Natural killer cell (primary cell): ENCODE measurements around the gene USF2. TPM values are rescaled to one million over a fixed set of nuclear protein-coding genes. Genes with fewer than 3 reads are reported as not detected.
A peak's percentile ranks its signal among the peaks of the same experiment; 100 is the strongest.

ENCODE experiments used
- ATAC-seq, 3 donors: fragments of 150-1000 bp in 2 of 3; fragments of 200-7000 bp in 1 of 3; cut with Tn5 transposase; 1 replicate in 1 of 3; 2 replicates in 2 of 3; pipeline ENCODE4 v1.10.0; 2021; ENCODE audit warnings: mild to moderate bottlenecking in 2 of 3, moderate library complexity in 2 of 3
- DNase-seq, 2 donors: peaks; one replicate each; pipeline versions ENCODE4 v3.0.0 to v3.0.0-alpha.2; 2013 to 2021; ENCODE audit warnings: mixed read lengths in 1 of 2
- H3K27ac ChIP-seq: one replicate; pipeline ENCODE4 v1.5.1; 2013; ENCODE audit warnings: mild to moderate bottlenecking, low read length
- H3K27me3 ChIP-seq: one replicate; pipeline ENCODE4 v1.6.1; 2013; ENCODE audit warnings: low read length; ENCODE audit not compliant: control insufficient read depth, insufficient read depth
- H3K36me3 ChIP-seq: one replicate; pipeline ENCODE4 v1.6.1; 2013; ENCODE audit warnings: low read length; ENCODE audit not compliant: control insufficient read depth, insufficient read depth
- H3K4me1 ChIP-seq: one replicate; pipeline ENCODE4 v1.6.1; 2013; ENCODE audit warnings: low read length; ENCODE audit not compliant: control insufficient read depth, insufficient read depth
- H3K4me3 ChIP-seq: one replicate; pipeline ENCODE4 v1.5.1; 2013; ENCODE audit warnings: low read length
- H3K9me3 ChIP-seq: one replicate; pipeline ENCODE4 v1.6.1; 2013; ENCODE audit warnings: low read length; ENCODE audit not compliant: control insufficient read depth, insufficient read depth
- H3K27ac Mint-ChIP-seq, 2 donors: one replicate each; pipeline ENCODE4 v1.8.0; 2022; ENCODE audit warnings: mild to moderate bottlenecking in 2 of 2, mixed read lengths in 2 of 2, moderate library complexity in 1 of 2
- H3K27me3 Mint-ChIP-seq, 2 donors: one replicate each; pipeline ENCODE4 v1.8.0; 2022; ENCODE audit warnings: low read depth in 2 of 2, mixed read lengths in 2 of 2
- H3K36me3 Mint-ChIP-seq: one replicate; pipeline ENCODE4 v1.8.0; 2022; ENCODE audit warnings: mixed read lengths
- H3K4me1 Mint-ChIP-seq, 2 donors: one replicate each; pipeline ENCODE4 v1.8.0; 2022; ENCODE audit warnings: mixed read lengths in 2 of 2
- H3K4me3 Mint-ChIP-seq: one replicate; pipeline ENCODE4 v1.8.0; 2022; ENCODE audit warnings: mild to moderate bottlenecking, moderate library complexity, mixed read lengths
- H3K9me3 Mint-ChIP-seq, 2 donors: one replicate each; pipeline ENCODE4 v1.8.0; 2022; ENCODE audit warnings: mixed read lengths in 2 of 2
- CTCF ChIP-seq: fragments of 200-600 bp; IDR thresholded peaks from one replicate; pipeline ENCODE4 v1.8.0; 2022; ENCODE audit warnings: antibody characterized with exemption
- WGBS: methylation state at CpG from one replicate; pipeline ENCODE4 v1.1.7; 2013; ENCODE audit warnings: missing lambda C conversion rate; ENCODE audit not compliant: insufficient coverage; 5-methylcytosine and 5-hydroxymethylcytosine counted together
- intact Hi-C: fragments of 100-400 bp; cut with micrococcal nuclease; formaldehyde crosslinking; loops from one replicate; pipeline ENCODE4 v1.14.2; 2022
- total RNA-seq, 4 donors: library from RNA; stranded (reverse); fragments of 120-200 nt in 1 of 4; gene quantifications; one replicate each; pipeline versions ENCODE4 v1.2.3 to v1.2.4, GENCODE V29; 2013 to 2022

USF2 gene
- total RNA-seq, 3 donors from 2014 or later (not counting 1 experiment from before 2014, with no cell fraction given) = 243 to 253 (median 250) TPM

- Mint-ChIP-seq H3K4me3 (no peak overlapping the region), H3K36me3 (no peaks in the 10 kb centered on the region), H3K27ac (no peak overlapping the region), H3K9me3 (no peaks in the 10 kb centered on the region), H3K27me3 (peaks cover 15 to 28% of the 10 kb centered on the region in 2 donors), H3K4me1 (no peaks in the 10 kb centered on the region)
- WGBS = 59% methylated on average over 4 of the region's 4 CpGs
- H3K4me1 ChIP-seq = peaks cover 12% of the 10 kb centered on the region
- DNase-seq = no peak
- peak overlapping the region; percentile 73 for H3K27ac ChIP-seq
- H3K36me3 ChIP-seq = no peaks in the 10 kb centered on the region
- intact Hi-C loops = no loop called here
- peak overlapping the region; percentile 56 for H3K4me3 ChIP-seq
- no peak for ATAC-seq
- H3K9me3 ChIP-seq = no peaks in the 10 kb centered on the region
- no peak for TF ChIP-seq CTCF
- no peaks in the 10 kb centered on the region for H3K27me3 ChIP-seq
Observed at GRCh38 chr19:35329323-35329722, 60.6 kb downstream of the USF2 start.

Other genes with a start within 250 kb of the USF2 start
- gene SCN1B, start 238.5 kb upstream of the USF2 start, total RNA-seq = 1 to 10 TPM in 2 of 3 donors, under 1 TPM in 1; 0.94 to 1.5 (median 1.1) TPM
- gene HPN, start 227.2 kb upstream of the USF2 start, total RNA-seq = not detected
- not detected for gene FXYD3, start 153.1 kb upstream of the USF2 start, total RNA-seq
- under 1 TPM in 2 of 3 donors, not detected in 1; 0.49 to 0.72 TPM for gene LGI4, start 133.9 kb upstream of the USF2 start, total RNA-seq
- gene FXYD1, start 130.1 kb upstream of the USF2 start, total RNA-seq = not detected
- 1 to 10 TPM; 4.0 to 5.4 (median 4.9) TPM for gene FXYD7, start 125.7 kb upstream of the USF2 start, total RNA-seq
- gene FXYD5, start 114.2 kb upstream of the USF2 start, total RNA-seq = 100 to 1,000 TPM; 226 to 270 (median 231) TPM
- not detected for gene FAM187B, start 40.2 kb upstream of the USF2 start, total RNA-seq
- 1 to 10 TPM; 3.4 to 6.9 (median 6.7) TPM for gene LSR, start 20.0 kb upstream of the USF2 start, total RNA-seq
- 1 to 10 TPM in 1 of 3 donors, under 1 TPM in 2; 0.34 to 1.5 (median 0.45) TPM for gene HAMP, start 13.6 kb downstream of the USF2 start, total RNA-seq
- not detected for gene MAG, start 23.2 kb downstream of the USF2 start, total RNA-seq
- gene CD22, start 60.2 kb downstream of the USF2 start, total RNA-seq = 1 to 10 TPM; 4.3 to 7.0 (median 6.0) TPM
- gene FFAR1, start 78.9 kb downstream of the USF2 start, total RNA-seq = under 1 TPM in 2 of 3 donors, not detected in 1; 0.30 to 0.47 TPM
- gene FFAR3, start 89.5 kb downstream of the USF2 start, total RNA-seq = 1 to 10 TPM in 1 of 3 donors, under 1 TPM in 1, not detected in 1; 0.92 to 2.7 TPM
- gene GPR42, start 102.1 kb downstream of the USF2 start, total RNA-seq = 1 to 10 TPM in 1 of 3 donors, under 1 TPM in 1, not detected in 1; 0.19 to 1.5 TPM
- gene FFAR2, start 179.3 kb downstream of the USF2 start, total RNA-seq = 1 to 10 TPM in 2 of 3 donors, under 1 TPM in 1; 0.70 to 8.6 (median 1.6) TPM
- not detected for gene KRTDAP, start 221.5 kb downstream of the USF2 start, total RNA-seq
- gene DMKN, start 244.7 kb downstream of the USF2 start, total RNA-seq = 10 to 100 TPM; 10.7 to 15.3 (median 11.3) TPM